Thyroid gland (tissue), 4 donors: ENCODE results near the gene SCN2B. TPM values are rescaled to one million over a fixed set of nuclear protein-coding genes. Genes with fewer than 3 reads are reported as not detected.

ENCODE experiments used
- DNase-seq, 2 donors: peaks; one replicate each; pipeline ENCODE4 v3.0.0-alpha.2; 2019
- H3K27ac ChIP-seq, 3 donors: fragments of 200-600 bp; sonication (generic); 1 replicate in 2 of 3; 2 replicates in 1 of 3; pipeline ENCODE4 v1.5.1; 2016 to 2019; ENCODE audit warnings: mild to moderate bottlenecking in 1 of 3, moderate library complexity in 1 of 3
- H3K27me3 ChIP-seq: fragments of 200-600 bp; sonication (generic); one replicate; pipeline ENCODE4 v1.5.1; 2019
- H3K36me3 ChIP-seq, 2 donors: fragments of 200-600 bp; sonication (generic); one replicate each; pipeline ENCODE4 v1.5.1; 2016 to 2019
- H3K4me1 ChIP-seq, 2 donors: fragments of 200-600 bp; sonication (generic); one replicate each; pipeline ENCODE4 v1.5.1; 2017 to 2019
- H3K4me3 ChIP-seq, 3 donors: fragments of 200-600 bp; sonication (generic); replicated peaks in 1 of 3; 1 replicate in 2 of 3; 2 replicates in 1 of 3; pipeline ENCODE4 v1.5.1; 2016; ENCODE audit warnings: mild to moderate bottlenecking in 1 of 3
- H3K9me3 ChIP-seq: fragments of 200-600 bp; sonication (generic); one replicate; pipeline ENCODE4 v1.5.1; 2017
- POLR2A ChIP-seq, 2 donors: fragments of 450-650 bp; IDR thresholded peaks; one replicate each; pipeline ENCODE4 v1.6.1; 2017; ENCODE audit warnings: antibody characterized with exemption in 2 of 2, mild to moderate bottlenecking in 2 of 2, moderate library complexity in 1 of 2
- WGBS, 2 donors: methylation state at CpG; one replicate each; pipeline ENCODE4 v1.1.5; 2017; 5-methylcytosine and 5-hydroxymethylcytosine counted together
- intact Hi-C: fragments of 100-400 bp; cut with DNase I; formaldehyde crosslinking; loops from one replicate; pipeline ENCODE4 v1.15.1; 2023
- total RNA-seq, 4 donors: library from RNA; depleted of rRNA; stranded (reverse); fragments of >200 nt; gene quantifications; one replicate each; pipeline ENCODE4 v1.2.3, GENCODE V29; 2016
- TF ChIP-seq, protein P1 (sequence below), 6 experiments: fragments of 200-600 bp in 3 of 6; fragments of 450-650 bp in 3 of 6; sonication (generic) in 3 of 6; IDR thresholded peaks; one replicate each; pipeline ENCODE4 v1.5.1; 2016 to 2019; ENCODE audit warnings: antibody characterized with exemption in 6 of 6, mild to moderate bottlenecking in 2 of 6, inconsistent platforms in 1 of 6, moderate library complexity in 1 of 6

SCN2B gene
- total RNA-seq, 4 donors from 2014 or later: 0.13 to 0.83 (median 0.31) TPM

DNA sequence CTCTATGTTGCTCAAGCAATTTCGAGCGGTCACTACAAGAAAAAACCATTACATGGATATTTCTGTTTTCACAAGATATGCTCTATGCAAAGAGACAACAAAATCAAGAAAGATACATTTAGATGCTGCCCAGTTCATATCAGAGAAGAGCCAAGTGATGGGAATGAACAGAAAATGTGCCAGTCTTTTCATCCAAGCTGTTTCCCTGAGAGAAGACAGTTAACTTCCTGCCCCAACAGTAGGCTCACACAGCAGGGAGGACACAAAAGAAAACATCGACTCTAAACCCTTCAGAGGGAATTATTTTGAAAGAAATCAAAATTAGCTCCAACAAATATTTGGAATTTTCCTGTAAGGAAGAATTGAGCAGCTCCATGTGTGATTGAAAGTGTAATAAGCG, 36.8 kb upstream of the SCN2B start:
- Histone ChIP-seq H3K27ac (no peak overlapping the region), H3K4me3 (no peak overlapping the region), H3K36me3 (no peaks in the 10 kb centered on the region), H3K4me1 (peaks cover 0 to 14% of the 10 kb centered on the region in 2 donors), H3K27me3 (no peaks in the 10 kb centered on the region), H3K9me3 (no peaks in the 10 kb centered on the region)
- WGBS, 2 donors: 79 to 81% methylated on average over 4 of the region's 4 CpGs
- no peak for DNase-seq
- intact Hi-C loops: no loop called here
- TF ChIP-seq, protein P1, sequence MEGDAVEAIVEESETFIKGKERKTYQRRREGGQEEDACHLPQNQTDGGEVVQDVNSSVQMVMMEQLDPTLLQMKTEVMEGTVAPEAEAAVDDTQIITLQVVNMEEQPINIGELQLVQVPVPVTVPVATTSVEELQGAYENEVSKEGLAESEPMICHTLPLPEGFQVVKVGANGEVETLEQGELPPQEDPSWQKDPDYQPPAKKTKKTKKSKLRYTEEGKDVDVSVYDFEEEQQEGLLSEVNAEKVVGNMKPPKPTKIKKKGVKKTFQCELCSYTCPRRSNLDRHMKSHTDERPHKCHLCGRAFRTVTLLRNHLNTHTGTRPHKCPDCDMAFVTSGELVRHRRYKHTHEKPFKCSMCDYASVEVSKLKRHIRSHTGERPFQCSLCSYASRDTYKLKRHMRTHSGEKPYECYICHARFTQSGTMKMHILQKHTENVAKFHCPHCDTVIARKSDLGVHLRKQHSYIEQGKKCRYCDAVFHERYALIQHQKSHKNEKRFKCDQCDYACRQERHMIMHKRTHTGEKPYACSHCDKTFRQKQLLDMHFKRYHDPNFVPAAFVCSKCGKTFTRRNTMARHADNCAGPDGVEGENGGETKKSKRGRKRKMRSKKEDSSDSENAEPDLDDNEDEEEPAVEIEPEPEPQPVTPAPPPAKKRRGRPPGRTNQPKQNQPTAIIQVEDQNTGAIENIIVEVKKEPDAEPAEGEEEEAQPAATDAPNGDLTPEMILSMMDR (IDR thresholded peaks at IDR 0.05): no peak
- no peak for TF ChIP-seq POLR2A (IDR thresholded peaks at IDR 0.05)

DNA sequence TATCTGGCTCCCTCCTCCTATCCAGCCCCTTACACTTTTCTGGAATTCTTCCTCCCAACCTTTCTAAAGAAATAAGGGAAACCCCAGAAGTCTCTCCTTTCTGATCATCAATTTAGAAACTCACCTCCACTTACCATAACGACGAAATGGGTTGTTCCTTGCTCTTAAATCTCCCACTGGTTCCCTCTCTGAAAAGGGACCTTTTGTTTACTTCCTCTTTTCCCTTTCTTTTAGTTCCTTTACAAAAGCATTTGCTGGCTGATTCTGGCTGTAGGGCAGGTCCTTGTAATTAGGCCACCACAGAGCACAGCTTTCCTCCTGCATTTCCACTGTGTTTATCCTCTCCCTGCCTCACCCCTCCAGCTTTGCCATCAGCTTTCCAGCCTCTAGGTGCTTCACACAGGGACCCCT, 36.3 kb upstream of the SCN2B start:
- H3K27me3 ChIP-seq: no peaks in the 10 kb centered on the region
- no peak overlapping the region for H3K27ac ChIP-seq
- no peak for DNase-seq
- no peak overlapping the region for H3K4me3 ChIP-seq
- 72 to 82% methylated on average over 2 of the region's 2 CpGs for WGBS, 2 donors
- no peak for TF ChIP-seq POLR2A (IDR thresholded peaks at IDR 0.05)
- TF ChIP-seq, protein P1 (IDR thresholded peaks at IDR 0.05): no peak
- peaks cover 0 to 14% of the 10 kb centered on the region in 2 donors for H3K4me1 ChIP-seq
- H3K36me3 ChIP-seq: no peaks in the 10 kb centered on the region
- intact Hi-C loops: no loop called here
- H3K9me3 ChIP-seq: no peaks in the 10 kb centered on the region

DNA sequence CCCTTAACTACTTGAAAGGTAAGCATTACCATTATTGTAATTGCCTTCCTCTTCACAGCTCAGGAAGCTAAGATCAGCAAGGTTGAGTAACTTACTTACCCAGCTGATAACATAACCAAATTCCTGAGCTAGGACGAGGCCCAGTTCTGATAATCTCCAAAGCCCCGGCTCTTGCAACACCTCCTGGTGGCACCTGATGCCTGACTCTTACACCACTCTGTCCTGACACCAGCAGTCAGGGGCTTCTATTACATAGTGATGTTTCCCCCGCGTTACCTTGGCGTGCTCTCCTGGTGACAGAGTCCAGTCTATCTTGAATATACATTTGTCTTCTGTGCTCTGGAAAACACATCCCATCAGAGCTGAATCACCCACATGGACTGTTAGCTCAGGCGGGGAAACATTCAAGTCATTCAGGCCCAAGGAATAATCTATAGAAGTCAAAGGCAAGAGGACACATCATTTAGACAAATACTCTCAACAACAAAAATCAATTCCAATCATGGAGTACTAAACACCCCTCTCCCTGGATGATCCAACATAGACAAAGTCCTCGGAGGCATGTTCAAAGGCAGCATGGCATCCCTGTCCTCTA, 35.8 kb upstream of the SCN2B start:
- no peak overlapping the region for H3K27ac ChIP-seq
- 77 to 83% methylated on average over 7 of the region's 7 CpGs for WGBS, 2 donors
- no peaks in the 10 kb centered on the region for H3K36me3 ChIP-seq
- H3K27me3 ChIP-seq: no peaks in the 10 kb centered on the region
- DNase-seq: no peak
- no peak overlapping the region for H3K4me3 ChIP-seq
- H3K4me1 ChIP-seq: peaks cover 0 to 14% of the 10 kb centered on the region in 2 donors
- H3K9me3 ChIP-seq: no peaks in the 10 kb centered on the region
- no peak for TF ChIP-seq POLR2A (IDR thresholded peaks at IDR 0.05)
- TF ChIP-seq, protein P1 (IDR thresholded peaks at IDR 0.05): no peak
- intact Hi-C loops: no loop called here

DNA sequence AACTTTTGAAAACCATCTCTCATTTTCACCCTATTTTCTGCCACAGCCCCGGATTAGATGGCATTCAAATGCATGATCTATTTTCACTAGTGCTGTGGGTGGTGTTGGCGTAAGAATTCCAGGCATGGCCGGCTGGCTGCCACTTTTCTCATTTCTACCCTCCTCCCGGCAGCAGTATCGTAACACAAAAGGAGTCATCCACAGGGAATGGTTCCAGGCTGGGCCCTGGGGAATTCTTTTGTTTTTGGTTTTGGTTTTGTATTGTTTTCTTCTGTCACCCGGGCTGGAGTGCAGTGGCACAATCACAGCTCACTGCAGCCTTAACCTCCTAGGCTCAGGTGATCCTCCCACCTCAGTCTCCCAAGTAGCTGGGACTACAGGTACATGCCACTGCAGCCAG, 34.6 kb upstream of the SCN2B start:
- no peak overlapping the region for H3K27ac ChIP-seq

DNA sequence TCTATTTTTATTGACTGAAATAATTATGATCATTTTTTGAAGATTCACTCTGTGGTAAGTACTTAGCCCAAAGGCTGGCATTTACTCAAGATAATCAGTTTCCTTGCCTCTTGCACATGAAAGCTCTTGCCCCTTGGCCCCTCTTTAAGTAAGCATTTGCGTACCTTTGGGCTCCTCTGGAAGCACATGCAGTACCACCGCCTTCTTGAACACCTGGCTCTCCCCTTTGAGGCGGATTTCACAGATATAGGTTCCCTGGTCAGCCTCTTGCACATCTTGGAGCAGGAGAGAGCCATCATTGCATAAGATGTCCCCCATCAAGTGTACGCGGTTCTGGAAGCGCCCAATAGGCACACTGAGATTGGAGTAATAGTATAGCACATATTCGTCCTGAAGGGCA, 33.9 kb upstream of the SCN2B start:
- H3K4me1 ChIP-seq: peaks cover 0 to 7% of the 10 kb centered on the region in 2 donors
- no peaks in the 10 kb centered on the region for H3K9me3 ChIP-seq
- no peaks in the 10 kb centered on the region for H3K27me3 ChIP-seq
- no peaks in the 10 kb centered on the region for H3K36me3 ChIP-seq
- TF ChIP-seq POLR2A (IDR thresholded peaks at IDR 0.05): no peak
- TF ChIP-seq, protein P1 (IDR thresholded peaks at IDR 0.05): no peak
- WGBS, 2 donors: 91 to 98% methylated on average over 7 of the region's 7 CpGs
- no peak overlapping the region for H3K27ac ChIP-seq
- intact Hi-C loops: no loop called here
- DNase-seq: no peak
- H3K4me3 ChIP-seq: no peak overlapping the region

More for the DNA sequence above, 34.6 kb upstream of the SCN2B start:
- no peak for TF ChIP-seq POLR2A (IDR thresholded peaks at IDR 0.05)
- TF ChIP-seq, protein P1 (IDR thresholded peaks at IDR 0.05): no peak
- Histone ChIP-seq H3K4me1 (peaks cover 0 to 7% of the 10 kb centered on the region in 2 donors), H3K4me3 (no peak overlapping the region), H3K36me3 (no peaks in the 10 kb centered on the region), H3K9me3 (no peaks in the 10 kb centered on the region), H3K27me3 (no peaks in the 10 kb centered on the region)
- WGBS, 2 donors: 28 to 46% methylated on average over 6 of the region's 6 CpGs
- DNase-seq: no peak
- intact Hi-C loops: no loop called here
